Caco-2 (cell line): Measurements from ENCODE around the gene TRIM71. TPM values are rescaled to one million over a fixed set of nuclear protein-coding genes. Genes with fewer than 3 reads are reported as not detected.

ENCODE experiments used
- BruUV-seq: library from RNA; stranded (reverse); fragments of 400-500 nt; replicated peaks from 2 replicates; lab custom pipeline; 2021; lab: Mats Ljungman, UMichigan
- CTCF ChIA-PET: fragments of 300-600 bp; sonication (Branson Sonifier 250); formaldehyde crosslinking; loops from one replicate; lab custom pipeline; 2022; ENCODE audit warnings: antibody characterized with exemption; lab: Charles Lee
- POLR2A ChIA-PET: fragments of 300-600 bp; sonication (Branson Sonifier 250); formaldehyde crosslinking; loops from one replicate; lab custom pipeline; 2022; ENCODE audit warnings: antibody characterized with exemption; lab: Charles Lee
- DNase-seq, 2 experiments: peaks; one replicate each; pipeline versions ENCODE4 v3.0.0 to v3.0.0-alpha.2; 2020 to 2022
- H3K27me3 ChIP-seq: replicated peaks from 2 replicates; pipeline ENCODE4 v1.6.0; 2011; ENCODE audit warnings: low read length; ENCODE audit not compliant: control insufficient read depth, insufficient read depth
- H3K36me3 ChIP-seq: 2 replicates; pipeline ENCODE4 v1.5.1; 2011; ENCODE audit warnings: low read length; ENCODE audit not compliant: control insufficient read depth, insufficient read depth
- H3K4me1 ChIP-seq: fragments of 250-450 bp; sonication (Bioruptor Pico); 2 replicates; pipeline ENCODE4 v1.5.1; 2020; ENCODE audit warnings: mild to moderate bottlenecking
- H3K4me3 ChIP-seq: 2 replicates; pipeline ENCODE4 v1.5.1; 2011; ENCODE audit warnings: low read depth, mild to moderate bottlenecking, control low read depth, low read length
- H3K9me3 ChIP-seq: fragments of 250-450 bp; sonication (Bioruptor Pico); 2 replicates; pipeline ENCODE4 v1.5.1; 2020; ENCODE audit warnings: mild to moderate bottlenecking, moderate library complexity
- H3K27ac Mint-ChIP-seq: one replicate; pipeline ENCODE4 v1.8.0; 2022; ENCODE audit warnings: mixed read lengths; ENCODE audit not compliant: unreplicated experiment
- H3K27me3 Mint-ChIP-seq: one replicate; pipeline ENCODE4 v1.8.0; 2022; ENCODE audit warnings: mixed read lengths; ENCODE audit not compliant: insufficient read depth, unreplicated experiment
- H3K36me3 Mint-ChIP-seq: one replicate; pipeline ENCODE4 v1.8.0; 2022; ENCODE audit warnings: mild to moderate bottlenecking, mixed read lengths; ENCODE audit not compliant: insufficient read depth, unreplicated experiment
- H3K4me1 Mint-ChIP-seq: one replicate; pipeline ENCODE4 v1.8.0; 2022; ENCODE audit warnings: low read depth, mixed read lengths; ENCODE audit not compliant: unreplicated experiment
- H3K4me3 Mint-ChIP-seq: one replicate; pipeline ENCODE4 v1.8.0; 2022; ENCODE audit warnings: mild to moderate bottlenecking, moderate library complexity, mixed read lengths; ENCODE audit not compliant: unreplicated experiment
- H3K9me3 Mint-ChIP-seq: one replicate; pipeline ENCODE4 v1.8.0; 2022; ENCODE audit warnings: mixed read lengths; ENCODE audit not compliant: unreplicated experiment
- CTCF ChIP-seq, 2 experiments: fragments of 200-600 bp in 1 of 2; IDR thresholded peaks; 1 replicate in 1 of 2; 2 replicates in 1 of 2; pipeline versions ENCODE4 v1.5.1 to v1.8.0; 2011 to 2022; ENCODE audit warnings: antibody characterized with exemption in 1 of 2, control low read depth in 1 of 2, inconsistent platforms in 1 of 2, low read depth in 1 of 2, low read length in 1 of 2, mild to moderate bottlenecking in 1 of 2, moderate library complexity in 1 of 2; ENCODE audit not compliant: insufficient read depth in 1 of 2, severe bottlenecking in 1 of 2, unreplicated experiment in 1 of 2
- intact Hi-C: fragments of 100-400 bp; cut with micrococcal nuclease; formaldehyde crosslinking; loops from one replicate; pipeline ENCODE4 v1.10.0; 2022; ENCODE audit not compliant: unreplicated experiment
- total RNA-seq: library from RNA; stranded (reverse); gene quantifications from 2 replicates; pipeline ENCODE4 v1.2.3, GENCODE V29; 2022

TRIM71 gene
- total RNA-seq, 1 experiment from 2014 or later: 68.4 TPM

- POLR2A ChIA-PET: no interaction called here
- no peaks in the 10 kb centered on the region for H3K9me3 Mint-ChIP-seq
- no TSS peak for BruUV-seq
- H3K36me3 Mint-ChIP-seq: peaks cover 24% of the 10 kb centered on the region
- no peaks in the 10 kb centered on the region for H3K9me3 ChIP-seq
- H3K4me3 ChIP-seq: no peak overlapping the region
- no peaks in the 10 kb centered on the region for H3K36me3 ChIP-seq
- H3K27ac Mint-ChIP-seq: no peak overlapping the region
- no peak overlapping the region for H3K4me3 Mint-ChIP-seq
- no peak for TF ChIP-seq CTCF (IDR thresholded peaks at IDR 0.05; ENCODE audit: insufficient read depth in 1 of 2, low read depth in 1 of 2, low read length in 1 of 2, severe bottlenecking in 1 of 2, unreplicated experiment in 1 of 2)
- CTCF ChIA-PET: interaction anchor here (0.6 kb wide), 1 partner anchor 149 kb away, joined by 6 read pairs; no protein-coding TSS in a partner anchor
- peaks cover 34% of the 10 kb centered on the region for H3K4me1 Mint-ChIP-seq
- H3K27me3 Mint-ChIP-seq: no peaks in the 10 kb centered on the region
- intact Hi-C loops: no loop called here
- DNase-seq: no peak
- H3K27me3 ChIP-seq: no peaks in the 10 kb centered on the region
- peaks cover 56% of the 10 kb centered on the region for H3K4me1 ChIP-seq
Observed at GRCh38 chr3:32862936-32863487, 45.2 kb downstream of the TRIM71 start.

DNA sequence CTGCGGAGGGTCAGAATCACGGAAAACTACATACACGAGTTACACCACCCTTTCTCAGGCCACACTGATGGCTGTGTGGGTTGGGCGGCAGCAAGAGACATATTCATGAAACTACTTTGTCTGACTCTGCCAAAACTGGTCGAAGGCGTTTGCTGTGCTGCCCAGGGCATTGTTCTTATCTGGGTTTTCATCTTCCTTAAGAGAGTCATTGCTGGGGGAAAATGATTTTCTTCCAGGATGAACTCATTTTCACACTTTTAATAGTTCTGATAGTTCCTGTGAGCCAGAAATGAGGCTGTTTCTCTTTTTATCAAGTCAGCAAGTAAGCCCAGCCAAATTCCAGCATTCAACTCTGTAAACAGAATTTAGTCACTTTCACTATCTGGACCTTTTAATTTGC lies 47.6 kb downstream of the TRIM71 start:
- POLR2A ChIA-PET: no interaction called here
- intact Hi-C loops: no loop called here
- peak overlapping the region; percentile 18 for H3K4me3 Mint-ChIP-seq

DNA sequence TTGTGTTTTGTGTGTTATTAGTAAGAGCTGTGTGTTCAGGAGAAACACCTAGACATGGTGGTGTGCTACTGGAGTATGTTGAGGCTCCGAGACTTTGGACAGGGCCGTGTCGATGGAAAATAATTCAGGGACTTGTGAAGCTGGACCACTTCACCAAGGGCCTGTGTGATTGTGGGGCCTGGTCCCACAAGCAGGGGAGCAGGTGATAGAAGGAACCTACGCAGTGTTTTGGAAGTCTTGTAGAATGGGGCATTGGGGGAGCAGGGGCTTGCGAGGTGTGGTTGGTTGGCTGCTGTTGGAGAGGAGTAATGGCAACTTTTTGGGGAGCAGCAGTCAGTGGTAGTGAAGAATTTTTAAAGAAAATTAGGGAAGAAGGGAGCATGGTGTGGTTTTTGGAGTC lies 48.7 kb downstream of the TRIM71 start:
- Histone ChIP-seq H3K4me1 (peaks cover 65% of the 10 kb centered on the region), H3K36me3 (no peaks in the 10 kb centered on the region), H3K4me3 (no peak overlapping the region), H3K27me3 (no peaks in the 10 kb centered on the region), H3K9me3 (no peaks in the 10 kb centered on the region)
- Mint-ChIP-seq H3K27ac (peak overlapping the region; percentile 77), H3K27me3 (no peaks in the 10 kb centered on the region), H3K9me3 (no peaks in the 10 kb centered on the region), H3K4me1 (peaks cover 50% of the 10 kb centered on the region), H3K36me3 (peaks cover 12% of the 10 kb centered on the region), H3K4me3 (no peak overlapping the region)
- CTCF ChIA-PET: no interaction called here
- no peak for TF ChIP-seq CTCF (IDR thresholded peaks at IDR 0.05; ENCODE audit: insufficient read depth in 1 of 2, low read depth in 1 of 2, low read length in 1 of 2, severe bottlenecking in 1 of 2, unreplicated experiment in 1 of 2)
- intact Hi-C loops: no loop called here
- no peak for DNase-seq
- BruUV-seq: no TSS peak
- POLR2A ChIA-PET: no interaction called here

More for the DNA sequence above, 47.6 kb downstream of the TRIM71 start:
- Histone ChIP-seq H3K4me3 (no peak overlapping the region), H3K36me3 (no peaks in the 10 kb centered on the region), H3K4me1 (peaks cover 57% of the 10 kb centered on the region), H3K27me3 (no peaks in the 10 kb centered on the region), H3K9me3 (no peaks in the 10 kb centered on the region)
- no peak for TF ChIP-seq CTCF (IDR thresholded peaks at IDR 0.05; ENCODE audit: insufficient read depth in 1 of 2, low read depth in 1 of 2, low read length in 1 of 2, severe bottlenecking in 1 of 2, unreplicated experiment in 1 of 2)
- Mint-ChIP-seq H3K9me3 (no peaks in the 10 kb centered on the region), H3K4me1 (peaks cover 44% of the 10 kb centered on the region), H3K27me3 (no peaks in the 10 kb centered on the region), H3K36me3 (peaks cover 15% of the 10 kb centered on the region), H3K27ac (peak overlapping the region; percentile 77)
- peak in 1 of 2 experiments; percentile 30 for DNase-seq
- CTCF ChIA-PET: no interaction called here
- no TSS peak for BruUV-seq
